ENCODE data around the gene CUTA. TPM values are rescaled to one million over a fixed set of nuclear protein-coding genes. Genes with fewer than 3 reads are reported as not detected.

CUTA gene
- total and polyA plus RNA-seq, 2 of the 13 experiments (the other 11 are each of a cell fraction or from before 2014, with no cell fraction given), result 170 to 180 TPM

- no peak overlapping the region for H2AFZ ChIP-seq (ENCODE audit: low read length)
- POLR2A ChIA-PET, result interaction anchor here (0.8 to 1.4 kb wide), 2 partner anchors 11 to 57 kb away, joined by 3 read pairs; partner anchors contain the start of gene ZBTB22
- 2% methylated on average over 9 of the region's 9 CpGs for WGBS (ENCODE audit: low lambda C conversion rate)
- no peaks in the 10 kb centered on the region for H3K27me3 ChIP-seq (ENCODE audit: control insufficient read depth in 1 of 2, insufficient read depth in 2 of 2, low read length in 2 of 2)
- no peaks in the 10 kb centered on the region for H3K36me3 ChIP-seq (replicated peaks in 1 of 2; ENCODE audit: control insufficient read depth in 1 of 2, insufficient read depth in 2 of 2, low read length in 2 of 2)
- H4K20me1 ChIP-seq (ENCODE audit: insufficient read depth, low read length), result no peaks in the 10 kb centered on the region
- H3K9me3 ChIP-seq (ENCODE audit: low read length), result no peaks in the 10 kb centered on the region
- CTCF ChIA-PET (ENCODE audit: low intra/inter-chr PET ratio, low total read pairs), result no interaction called here
- TF ChIP-seq SKI (IDR thresholded peaks at IDR 0.05; ENCODE audit: partially characterized antibody), result no peak
- no peak for TF ChIP-seq MTA1 (CRISPR knock-in tag; IDR thresholded peaks at IDR 0.05; ENCODE audit: borderline replicate concordance)
- TF ChIP-seq CEBPG (CRISPR knock-in tag; IDR thresholded peaks at IDR 0.05), result peak; percentile 71
- TF ChIP-seq NR2F1 (CRISPR knock-in tag; IDR thresholded peaks at IDR 0.05), result no peak
- TF ChIP-seq ZNF800 (CRISPR knock-in tag; IDR thresholded peaks at IDR 0.05), result no peak
- TF ChIP-seq HOXD1 (CRISPR knock-in tag; IDR thresholded peaks at IDR 0.05), result no peak
- peak; percentile 82 for TF ChIP-seq CEBPB (IDR thresholded peaks at IDR 0.05; ENCODE audit: borderline replicate concordance, low read depth, low read length)
- TF ChIP-seq XBP1 (CRISPR knock-in tag; IDR thresholded peaks at IDR 0.05), result no peak
- no peak for TF ChIP-seq TBP (CRISPR knock-in tag; IDR thresholded peaks at IDR 0.05)
- no peak for TF ChIP-seq SAP130 (CRISPR knock-in tag; IDR thresholded peaks at IDR 0.05; ENCODE audit: low read depth)
- no peak for TF ChIP-seq SNAPC2 (CRISPR knock-in tag; IDR thresholded peaks at IDR 0.05)
- no peak for TF ChIP-seq ATRX (CRISPR knock-in tag; IDR thresholded peaks at IDR 0.05; ENCODE audit: borderline replicate concordance)
- TF ChIP-seq REL (CRISPR knock-in tag; conservative IDR thresholded peaks at IDR 0.05), result no peak
- TF ChIP-seq ZNF276 (CRISPR knock-in tag; IDR thresholded peaks at IDR 0.05; ENCODE audit: low read depth), result no peak
- no peak for TF ChIP-seq MYPOP (CRISPR knock-in tag; IDR thresholded peaks at IDR 0.05)
- H3K9ac ChIP-seq (ENCODE audit: insufficient read depth, low read depth, low read length), result no peak overlapping the region
- no TSS peak for BruUV-seq (replicated peaks)
- no peaks in the 10 kb centered on the region for H3K79me2 ChIP-seq (ENCODE audit: insufficient read depth, low read length)
- H3K27ac ChIP-seq (ENCODE audit: extremely low read length, insufficient read depth, low read length), result no peak overlapping the region
- ATAC-seq (peak; percentile 72), DNase-seq (ENCODE audit: low spot score) (no peak), FAIRE-seq (peak; percentile 63)
- no peak overlapping the region; the same call in 1 of the 2 replicates for H3K4me2 ChIP-seq (ENCODE audit: low read depth, low read length)
- H3K4me3 ChIP-seq (replicated peaks in 1 of 3; ENCODE audit: insufficient read depth in 1 of 3, low read depth in 2 of 3, low read length in 3 of 3), result no peak overlapping the region
- in situ Hi-C loops (cut with HindIII; ENCODE audit: extremely low pct_ligation_motif_present, low pct_unique_long_range_greater_than_20kb), result no loop called here
- peaks cover 14% of the 10 kb centered on the region for H3K4me1 ChIP-seq (ENCODE audit: insufficient read depth, low read length)
- intact Hi-C loops (cut with micrococcal nuclease; ENCODE audit: unreplicated experiment), result no loop called here
These were observed 42.7 kb downstream of the CUTA start for GRCh38 chr6:33375143-33375671.

Data from HepG2 (cell line).